SK-N-SH treated with all-trans-retinoic acid at 6 μM for 48 hours (cell line): ENCODE results near the gene DMBT1.

ENCODE experiments used
- ATAC-seq: fragments of 200-7000 bp; cut with Tn5 transposase; 3 replicates; pipeline ENCODE4 v1.9.1; 2020; ENCODE audit warnings: mild to moderate bottlenecking, moderate library complexity
- ARNTL ChIP-seq: fragments of 450-650 bp; formaldehyde crosslinking; IDR thresholded peaks from 2 replicates; pipeline ENCODE4 v1.5.0; 2020; ENCODE audit warnings: low read depth, mild to moderate bottlenecking, moderate library complexity, borderline replicate concordance
- BACH2 ChIP-seq: fragments of 250-450 bp; sonication (Bioruptor Pico); IDR thresholded peaks from 2 replicates; pipeline ENCODE4 v1.9.0; 2021; ENCODE audit warnings: mild to moderate bottlenecking, borderline replicate concordance
- CREB5 ChIP-seq: fragments of 250-450 bp; sonication (Bioruptor Pico); IDR thresholded peaks from 2 replicates; pipeline ENCODE4 v1.5.1; 2020; ENCODE audit warnings: low read depth, mild to moderate bottlenecking, moderate library complexity
- CSDC2 ChIP-seq: fragments of 250-450 bp; sonication (Bioruptor Pico); IDR thresholded peaks from 2 replicates; pipeline ENCODE4 v1.5.0; 2020; ENCODE audit warnings: mild to moderate bottlenecking, moderate library complexity
- ESRRG ChIP-seq: fragments of 250-450 bp; sonication (Bioruptor Pico); IDR thresholded peaks from 2 replicates; pipeline ENCODE4 v1.6.1; 2021; ENCODE audit warnings: mild to moderate bottlenecking
- GLIS3 ChIP-seq: fragments of 250-450 bp; sonication (Bioruptor Pico); IDR thresholded peaks from 2 replicates; pipeline ENCODE4 v1.5.0; 2020; ENCODE audit warnings: mild to moderate bottlenecking, moderate library complexity
- ISL1 ChIP-seq: fragments of 250-450 bp; sonication (Bioruptor Pico); IDR thresholded peaks from 2 replicates; pipeline ENCODE4 v2.1.2; 2022; ENCODE audit warnings: mild to moderate bottlenecking, moderate library complexity
- OSR1 ChIP-seq: fragments of 250-450 bp; sonication (Bioruptor Pico); IDR thresholded peaks from 2 replicates; pipeline ENCODE4 v1.8.0; 2022; ENCODE audit warnings: moderate library complexity, mild to moderate bottlenecking, inconsistent platforms
- POU6F1 ChIP-seq: fragments of 250-450 bp; sonication (Bioruptor Pico); IDR thresholded peaks from 2 replicates; pipeline ENCODE4 v1.8.0; 2021; ENCODE audit warnings: low read depth, mild to moderate bottlenecking, moderate library complexity, borderline replicate concordance
- PPARA ChIP-seq: fragments of 250-450 bp; sonication (Bioruptor Pico); IDR thresholded peaks from 2 replicates; pipeline ENCODE4 v1.5.0; 2020; ENCODE audit warnings: mild to moderate bottlenecking, borderline replicate concordance
- RARB ChIP-seq: fragments of 250-450 bp; sonication (Bioruptor Pico); IDR thresholded peaks from 2 replicates; pipeline ENCODE4 v1.8.0; 2021; ENCODE audit warnings: mild to moderate bottlenecking, moderate library complexity
- SNAI2 ChIP-seq: fragments of 250-450 bp; sonication (Bioruptor Pico); IDR thresholded peaks from 2 replicates; pipeline ENCODE4 v1.5.0; 2020; ENCODE audit warnings: mild to moderate bottlenecking, moderate library complexity
- TCF4 ChIP-seq: fragments of 250-450 bp; sonication (Bioruptor Pico); IDR thresholded peaks from 2 replicates; pipeline ENCODE4 v1.8.0; 2021; ENCODE audit warnings: mild to moderate bottlenecking, moderate library complexity, borderline replicate concordance
- TOX ChIP-seq: fragments of 250-450 bp; sonication (Bioruptor Pico); IDR thresholded peaks from 2 replicates; pipeline ENCODE4 v1.8.0; 2021; ENCODE audit warnings: mild to moderate bottlenecking, moderate library complexity, borderline replicate concordance
- ZC3H10 ChIP-seq: fragments of 250-450 bp; sonication (Bioruptor Pico); IDR thresholded peaks from 2 replicates; pipeline ENCODE4 v1.5.1; 2021; ENCODE audit warnings: mild to moderate bottlenecking, moderate library complexity
- ZFP3 ChIP-seq: fragments of 250-450 bp; sonication (Bioruptor Pico); IDR thresholded peaks from 2 replicates; pipeline ENCODE4 v1.5.0; 2020; ENCODE audit warnings: mild to moderate bottlenecking, moderate library complexity
- ZFP30 ChIP-seq: fragments of 450-650 bp; formaldehyde crosslinking; IDR thresholded peaks from 2 replicates; pipeline ENCODE4 v1.5.0; 2022; ENCODE audit warnings: mild to moderate bottlenecking, moderate library complexity
- ZNF565 ChIP-seq: fragments of 450-650 bp; formaldehyde crosslinking; conservative IDR thresholded peaks from 2 replicates; pipeline ENCODE4 v1.5.0; 2020; ENCODE audit warnings: low read depth, mild to moderate bottlenecking, moderate library complexity
- ZNF70 ChIP-seq: fragments of 450-650 bp; formaldehyde crosslinking; IDR thresholded peaks from 2 replicates; pipeline ENCODE4 v1.5.0; 2020; ENCODE audit warnings: mild to moderate bottlenecking, moderate library complexity
- ZNF8 ChIP-seq: fragments of 450-650 bp; formaldehyde crosslinking; IDR thresholded peaks from 2 replicates; pipeline ENCODE4 v1.5.0; 2020; ENCODE audit warnings: mild to moderate bottlenecking, moderate library complexity
- TF ChIP-seq, protein P1 (sequence below): fragments of 250-450 bp; sonication (Bioruptor Pico); IDR thresholded peaks from 2 replicates; pipeline ENCODE4 v1.5.0; 2020; ENCODE audit warnings: mild to moderate bottlenecking, moderate library complexity
- TF ChIP-seq, protein P2 (sequence below): fragments of 250-450 bp; sonication (Bioruptor Pico); IDR thresholded peaks from 2 replicates; pipeline ENCODE4 v1.8.0; 2020; ENCODE audit warnings: mild to moderate bottlenecking, moderate library complexity, borderline replicate concordance
- TF ChIP-seq, protein P3 (sequence below): fragments of 250-450 bp; sonication (Bioruptor Pico); IDR thresholded peaks from 2 replicates; pipeline ENCODE4 v1.5.1; 2021; ENCODE audit warnings: mild to moderate bottlenecking, moderate library complexity

The DMBT1 gene

GRCh38 chr10:122519873-122520272 is 40.7 kb upstream of the DMBT1 start:
- TF ChIP-seq ISL1 (CRISPR knock-in tag), result no peak
- TF ChIP-seq ESRRG (CRISPR knock-in tag), result no peak
- no peak for TF ChIP-seq ZFP3 (CRISPR knock-in tag)
- TF ChIP-seq ZC3H10 (CRISPR knock-in tag), result no peak
- no peak for TF ChIP-seq TOX (CRISPR knock-in tag)
- TF ChIP-seq ZNF565 (CRISPR knock-in tag), result no peak
- no peak for TF ChIP-seq BACH2
- TF ChIP-seq OSR1 (CRISPR knock-in tag), result no peak
- no peak for TF ChIP-seq ZNF8 (CRISPR knock-in tag)
- TF ChIP-seq TCF4, result no peak
- TF ChIP-seq CSDC2, result no peak
- no peak for TF ChIP-seq RARB
- TF ChIP-seq SNAI2 (CRISPR knock-in tag), result no peak
- TF ChIP-seq, protein P1, sequence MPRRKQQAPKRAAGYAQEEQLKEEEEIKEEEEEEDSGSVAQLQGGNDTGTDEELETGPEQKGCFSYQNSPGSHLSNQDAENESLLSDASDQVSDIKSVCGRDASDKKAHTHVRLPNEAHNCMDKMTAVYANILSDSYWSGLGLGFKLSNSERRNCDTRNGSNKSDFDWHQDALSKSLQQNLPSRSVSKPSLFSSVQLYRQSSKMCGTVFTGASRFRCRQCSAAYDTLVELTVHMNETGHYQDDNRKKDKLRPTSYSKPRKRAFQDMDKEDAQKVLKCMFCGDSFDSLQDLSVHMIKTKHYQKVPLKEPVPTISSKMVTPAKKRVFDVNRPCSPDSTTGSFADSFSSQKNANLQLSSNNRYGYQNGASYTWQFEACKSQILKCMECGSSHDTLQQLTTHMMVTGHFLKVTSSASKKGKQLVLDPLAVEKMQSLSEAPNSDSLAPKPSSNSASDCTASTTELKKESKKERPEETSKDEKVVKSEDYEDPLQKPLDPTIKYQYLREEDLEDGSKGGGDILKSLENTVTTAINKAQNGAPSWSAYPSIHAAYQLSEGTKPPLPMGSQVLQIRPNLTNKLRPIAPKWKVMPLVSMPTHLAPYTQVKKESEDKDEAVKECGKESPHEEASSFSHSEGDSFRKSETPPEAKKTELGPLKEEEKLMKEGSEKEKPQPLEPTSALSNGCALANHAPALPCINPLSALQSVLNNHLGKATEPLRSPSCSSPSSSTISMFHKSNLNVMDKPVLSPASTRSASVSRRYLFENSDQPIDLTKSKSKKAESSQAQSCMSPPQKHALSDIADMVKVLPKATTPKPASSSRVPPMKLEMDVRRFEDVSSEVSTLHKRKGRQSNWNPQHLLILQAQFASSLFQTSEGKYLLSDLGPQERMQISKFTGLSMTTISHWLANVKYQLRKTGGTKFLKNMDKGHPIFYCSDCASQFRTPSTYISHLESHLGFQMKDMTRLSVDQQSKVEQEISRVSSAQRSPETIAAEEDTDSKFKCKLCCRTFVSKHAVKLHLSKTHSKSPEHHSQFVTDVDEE (CRISPR knock-in tag), result no peak
- TF ChIP-seq PPARA (CRISPR knock-in tag), result no peak
- ATAC-seq, result no peak

DNA sequence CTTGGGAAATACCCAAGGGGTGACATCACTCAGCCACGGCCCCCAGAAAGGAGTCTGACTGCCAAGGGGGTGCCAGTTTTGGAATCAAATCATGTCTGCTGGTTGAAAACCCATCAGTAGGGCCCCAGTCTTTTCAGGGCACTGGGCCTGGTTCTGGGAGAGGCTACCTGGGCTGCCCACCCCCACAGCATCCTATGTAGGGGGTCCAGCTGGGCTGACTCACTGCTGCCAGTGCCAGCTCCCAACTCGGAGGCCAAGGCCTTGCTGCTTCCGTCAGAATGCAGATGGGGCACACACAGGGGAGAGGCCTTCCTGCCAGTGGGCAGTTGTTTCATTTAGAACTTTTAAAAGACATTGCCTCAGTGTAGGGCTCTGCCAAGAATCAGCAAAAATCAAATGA is 39.5 kb upstream of the DMBT1 start:
- TF ChIP-seq ISL1 (CRISPR knock-in tag), result no peak
- no peak for TF ChIP-seq ESRRG (CRISPR knock-in tag)
- TF ChIP-seq, protein P1 (CRISPR knock-in tag), result no peak
- TF ChIP-seq BACH2, result no peak
- TF ChIP-seq, protein P2, sequence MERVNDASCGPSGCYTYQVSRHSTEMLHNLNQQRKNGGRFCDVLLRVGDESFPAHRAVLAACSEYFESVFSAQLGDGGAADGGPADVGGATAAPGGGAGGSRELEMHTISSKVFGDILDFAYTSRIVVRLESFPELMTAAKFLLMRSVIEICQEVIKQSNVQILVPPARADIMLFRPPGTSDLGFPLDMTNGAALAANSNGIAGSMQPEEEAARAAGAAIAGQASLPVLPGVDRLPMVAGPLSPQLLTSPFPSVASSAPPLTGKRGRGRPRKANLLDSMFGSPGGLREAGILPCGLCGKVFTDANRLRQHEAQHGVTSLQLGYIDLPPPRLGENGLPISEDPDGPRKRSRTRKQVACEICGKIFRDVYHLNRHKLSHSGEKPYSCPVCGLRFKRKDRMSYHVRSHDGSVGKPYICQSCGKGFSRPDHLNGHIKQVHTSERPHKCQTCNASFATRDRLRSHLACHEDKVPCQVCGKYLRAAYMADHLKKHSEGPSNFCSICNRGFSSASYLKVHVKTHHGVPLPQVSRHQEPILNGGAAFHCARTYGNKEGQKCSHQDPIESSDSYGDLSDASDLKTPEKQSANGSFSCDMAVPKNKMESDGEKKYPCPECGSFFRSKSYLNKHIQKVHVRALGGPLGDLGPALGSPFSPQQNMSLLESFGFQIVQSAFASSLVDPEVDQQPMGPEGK (CRISPR knock-in tag), result no peak
- no peak for TF ChIP-seq ZFP3 (CRISPR knock-in tag)
- no peak for TF ChIP-seq POU6F1
- TF ChIP-seq GLIS3, result no peak
- TF ChIP-seq ZC3H10 (CRISPR knock-in tag), result no peak
- TF ChIP-seq ZNF8 (CRISPR knock-in tag), result no peak
- TF ChIP-seq ZFP30, result no peak
- TF ChIP-seq OSR1 (CRISPR knock-in tag), result no peak
- no peak for TF ChIP-seq ZNF565 (CRISPR knock-in tag)
- TF ChIP-seq, protein P3, sequence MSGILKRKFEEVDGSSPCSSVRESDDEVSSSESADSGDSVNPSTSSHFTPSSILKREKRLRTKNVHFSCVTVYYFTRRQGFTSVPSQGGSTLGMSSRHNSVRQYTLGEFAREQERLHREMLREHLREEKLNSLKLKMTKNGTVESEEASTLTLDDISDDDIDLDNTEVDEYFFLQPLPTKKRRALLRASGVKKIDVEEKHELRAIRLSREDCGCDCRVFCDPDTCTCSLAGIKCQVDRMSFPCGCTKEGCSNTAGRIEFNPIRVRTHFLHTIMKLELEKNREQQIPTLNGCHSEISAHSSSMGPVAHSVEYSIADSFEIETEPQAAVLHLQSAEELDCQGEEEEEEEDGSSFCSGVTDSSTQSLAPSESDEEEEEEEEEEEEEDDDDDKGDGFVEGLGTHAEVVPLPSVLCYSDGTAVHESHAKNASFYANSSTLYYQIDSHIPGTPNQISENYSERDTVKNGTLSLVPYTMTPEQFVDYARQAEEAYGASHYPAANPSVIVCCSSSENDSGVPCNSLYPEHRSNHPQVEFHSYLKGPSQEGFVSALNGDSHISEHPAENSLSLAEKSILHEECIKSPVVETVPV, result no peak
- no peak for TF ChIP-seq TCF4
- no peak for TF ChIP-seq RARB
- no peak for TF ChIP-seq PPARA (CRISPR knock-in tag)
- no peak for TF ChIP-seq CSDC2
- TF ChIP-seq SNAI2 (CRISPR knock-in tag), result no peak
- TF ChIP-seq, all 23 proteins: peak for 0
- peak; percentile 34 for ATAC-seq

- TF ChIP-seq ZNF8 (CRISPR knock-in tag) (no peak), TCF4 (no peak), GLIS3 (no peak), CREB5 (CRISPR knock-in tag) (no peak), TOX (CRISPR knock-in tag) (no peak), BACH2 (no peak), ARNTL (CRISPR knock-in tag) (no peak), SNAI2 (CRISPR knock-in tag) (no peak), ZNF70 (no peak)
- TF ChIP-seq, protein P3, result no peak
- no peak for ATAC-seq
Measured at GRCh38 chr10:122524811-122525210, 35.7 kb upstream of the DMBT1 start.
